H1 (cell line): Measurements from ENCODE around the gene SLITRK5. TPM values are rescaled to one million over a fixed set of nuclear protein-coding genes. Genes with fewer than 3 reads are reported as not detected.

ENCODE experiments used
- CTCF ChIA-PET: fragments of 300-600 bp; sonication (Branson Sonifier 250); formaldehyde crosslinking; loops from one replicate; lab custom pipeline; 2021; ENCODE audit not compliant: partially characterized antibody; lab: Charles Lee
- POLR2A ChIA-PET: fragments of 300-600 bp; sonication (Branson Sonifier 250); formaldehyde crosslinking; loops from one replicate; lab custom pipeline; 2021; ENCODE audit warnings: inconsistent platforms; ENCODE audit not compliant: partially characterized antibody; lab: Charles Lee
- DNase-seq, 2 experiments: peaks; one replicate each; pipeline versions ENCODE4 v3.0.0 to v3.0.0-alpha.2; 2010 to 2022; ENCODE audit warnings: low spot score in 2 of 2, low read depth in 1 of 2, mixed read lengths in 1 of 2
- FAIRE-seq: peaks from 2 replicates; lab custom pipeline; 2011; peaks lifted over from hg19 to GRCh38; lab: Jason Lieb, UNC
- H2AFZ ChIP-seq: 2 replicates; pipeline ENCODE4 v1.8.1; 2012; ENCODE audit warnings: low read length, inconsistent platforms
- H2AK5ac ChIP-seq: 2 replicates; pipeline ENCODE4 v1.6.1; 2013; ENCODE audit warnings: low read depth, low read length
- H2BK120ac ChIP-seq: replicated peaks from 2 replicates; pipeline ENCODE3; 2013; ENCODE audit warnings: low read depth, low read length, inconsistent platforms
- H2BK12ac ChIP-seq: 2 replicates; pipeline ENCODE4 v1.6.1; 2013; ENCODE audit warnings: low read depth, low read length
- H2BK15ac ChIP-seq: 2 replicates; pipeline ENCODE4 v1.6.1; 2013; ENCODE audit warnings: low read length
- H2BK20ac ChIP-seq: 2 replicates; pipeline ENCODE4 v1.6.1; 2013; ENCODE audit warnings: low read length
- H2BK5ac ChIP-seq: 2 replicates; pipeline ENCODE4 v1.6.1; 2013; ENCODE audit warnings: low read depth, low read length
- H3K14ac ChIP-seq: 2 replicates; pipeline ENCODE4 v1.6.1; 2013; ENCODE audit warnings: inconsistent platforms; ENCODE audit not compliant: insufficient read length
- H3K18ac ChIP-seq: 2 replicates; pipeline ENCODE4 v1.6.1; 2013; ENCODE audit warnings: low read length; ENCODE audit errors: extremely low read depth
- H3K23ac ChIP-seq: 2 replicates; pipeline ENCODE4 v1.6.1; 2013; ENCODE audit warnings: inconsistent platforms; ENCODE audit not compliant: insufficient read length
- H3K23me2 ChIP-seq: 2 replicates; pipeline ENCODE4 v1.6.1; 2013; ENCODE audit warnings: low read depth, low read length
- H3K27ac ChIP-seq: 2 replicates; pipeline ENCODE4 v1.6.1; 2011; ENCODE audit warnings: low read depth, low read length, inconsistent platforms
- H3K27me3 ChIP-seq, 4 experiments: replicated peaks in 1 of 4; 1 replicate in 1 of 4; 2 replicates in 3 of 4; pipeline versions ENCODE4 v1.6.1 to v1.8.1; 2011 to 2013; ENCODE audit warnings: low read length in 3 of 4, mild to moderate bottlenecking in 3 of 4, inconsistent platforms in 2 of 4, mixed read lengths in 2 of 4, moderate library complexity in 1 of 4; ENCODE audit not compliant: control insufficient read depth in 3 of 4, insufficient read depth in 3 of 4; ENCODE audit errors: extremely low read depth in 1 of 4
- H3K36me3 ChIP-seq, 4 experiments: 2 replicates each; pipeline versions ENCODE4 v1.6.1 to v1.8.1; 2011 to 2013; ENCODE audit warnings: mild to moderate bottlenecking in 4 of 4, low read length in 3 of 4, moderate library complexity in 2 of 4, control low read depth in 1 of 4, inconsistent platforms in 1 of 4; ENCODE audit not compliant: insufficient read depth in 4 of 4, control insufficient read depth in 2 of 4
- H3K4ac ChIP-seq: replicated peaks from 2 replicates; pipeline ENCODE3; 2013; ENCODE audit warnings: low read length, low read depth, mixed read lengths, inconsistent platforms; ENCODE audit not compliant: insufficient read length
- H3K4me1 ChIP-seq, 4 experiments: replicated peaks in 1 of 4; 1 replicate in 1 of 4; 2 replicates in 3 of 4; pipeline versions ENCODE4 v1.6.1 to v1.8.1; 2011 to 2013; ENCODE audit warnings: low read length in 3 of 4, inconsistent platforms in 2 of 4, mixed read lengths in 1 of 4; ENCODE audit not compliant: insufficient read depth in 4 of 4, control insufficient read depth in 3 of 4
- H3K4me2 ChIP-seq, 2 experiments: 2 replicates each; pipeline versions ENCODE4 v1.6.1 to v1.8.1; 2011 to 2013; ENCODE audit warnings: low read depth in 2 of 2, low read length in 2 of 2, control low read depth in 1 of 2, inconsistent platforms in 1 of 2, mild to moderate bottlenecking in 1 of 2; ENCODE audit not compliant: insufficient read depth in 1 of 2
- H3K4me3 ChIP-seq, 4 experiments: fragments of 200-600, 300-600 bp in 1 of 4; sonication (generic), shearing (Covaris generic), sonication (Bioruptor Twin) in 1 of 4; 2 replicates each; pipeline versions ENCODE4 v1.5.1 to v1.8.1; 2011 to 2016; ENCODE audit warnings: low read length in 4 of 4, low read depth in 3 of 4, control low read depth in 2 of 4, inconsistent platforms in 2 of 4, mild to moderate bottlenecking in 2 of 4, mixed read lengths in 1 of 4, moderate library complexity in 1 of 4; ENCODE audit not compliant: insufficient read depth in 2 of 4; ENCODE audit errors: extremely low read depth in 1 of 4
- H3K56ac ChIP-seq: replicated peaks from 2 replicates; pipeline ENCODE3; 2013; ENCODE audit warnings: low read depth, mild to moderate bottlenecking, mixed read lengths, low read length, inconsistent platforms; ENCODE audit not compliant: insufficient read length
- H3K79me1 ChIP-seq: 2 replicates; pipeline ENCODE4 v1.6.1; 2013; ENCODE audit warnings: low read depth, low read length, control low read depth
- H3K79me2 ChIP-seq, 2 experiments: 2 replicates each; pipeline versions ENCODE4 v1.6.1 to v1.8.1; 2012 to 2013; ENCODE audit warnings: low read length in 2 of 2, mild to moderate bottlenecking in 2 of 2, inconsistent platforms in 1 of 2; ENCODE audit not compliant: insufficient read depth in 2 of 2, control insufficient read depth in 1 of 2
- H3K9ac ChIP-seq, 4 experiments: replicated peaks in 1 of 4; 1 replicate in 1 of 4; 2 replicates in 3 of 4; pipeline versions ENCODE4 v1.6.1 to v1.8.1; 2011 to 2013; ENCODE audit warnings: low read depth in 3 of 4, low read length in 3 of 4, control low read depth in 2 of 4, mild to moderate bottlenecking in 2 of 4, moderate library complexity in 2 of 4, inconsistent platforms in 1 of 4; ENCODE audit errors: extremely low read depth in 1 of 4
- H3K9me3 ChIP-seq, 2 experiments: 2 replicates each; pipeline versions ENCODE4 v1.6.1 to v1.8.1; 2012 to 2013; ENCODE audit warnings: mild to moderate bottlenecking in 2 of 2, moderate library complexity in 2 of 2, control low read depth in 1 of 2, inconsistent platforms in 1 of 2, low read depth in 1 of 2, low read length in 1 of 2, mixed read lengths in 1 of 2; ENCODE audit not compliant: insufficient read depth in 2 of 2
- H4K20me1 ChIP-seq, 2 experiments: replicated peaks in 1 of 2; 2 replicates each; pipeline versions ENCODE3 to v1.8.1; 2011 to 2013; ENCODE audit warnings: inconsistent platforms in 2 of 2, low read length in 2 of 2, mild to moderate bottlenecking in 1 of 2; ENCODE audit not compliant: insufficient read depth in 2 of 2, control insufficient read depth in 1 of 2
- H4K5ac ChIP-seq: 2 replicates; pipeline ENCODE4 v1.6.1; 2013; ENCODE audit warnings: low read length, low read depth, mixed read lengths, inconsistent platforms; ENCODE audit not compliant: insufficient read length
- H4K8ac ChIP-seq: 2 replicates; pipeline ENCODE4 v1.8.0; 2013; ENCODE audit warnings: mild to moderate bottlenecking, moderate library complexity, low read length, inconsistent platforms; ENCODE audit not compliant: insufficient read depth; ENCODE audit errors: extremely low read depth
- H4K91ac ChIP-seq: replicated peaks from 2 replicates; pipeline ENCODE3; 2013; ENCODE audit warnings: low read length, mixed read lengths, inconsistent platforms; ENCODE audit not compliant: insufficient read length
- CBX5 ChIP-seq: fragments of 300-800, 300-1000 bp; sonication (generic); IDR thresholded peaks from 2 replicates; pipeline ENCODE4 v1.7.1; 2016; ENCODE audit warnings: antibody characterized with exemption, low read length, low read depth
- CEBPB ChIP-seq: IDR thresholded peaks from 2 replicates; pipeline ENCODE4 v1.6.1; 2012; ENCODE audit warnings: low read depth, low read length
- CHD2 ChIP-seq: IDR thresholded peaks from 2 replicates; pipeline ENCODE4 v1.6.1; 2012; ENCODE audit warnings: low read length, improper control_type of control experiment
- FOSL1 ChIP-seq: IDR thresholded peaks from 2 replicates; pipeline ENCODE4 v1.6.1; 2011; ENCODE audit warnings: mild to moderate bottlenecking, low read depth, low read length, moderate library complexity; ENCODE audit not compliant: insufficient read depth
- KDM1A ChIP-seq: fragments of 200-600, 300-600 bp; sonication (generic); IDR thresholded peaks from 2 replicates; pipeline ENCODE4 v1.7.1; 2016; ENCODE audit warnings: mild to moderate bottlenecking, low read length, borderline replicate concordance
- NRF1 ChIP-seq: IDR thresholded peaks from 2 replicates; pipeline ENCODE4 v1.6.1; 2011; ENCODE audit warnings: mild to moderate bottlenecking, low read depth, low read length, improper control_type of control experiment
- SP1 ChIP-seq: IDR thresholded peaks from 2 replicates; pipeline ENCODE4 v1.6.1; 2011; ENCODE audit warnings: low read depth, low read length
- TAF1 ChIP-seq: IDR thresholded peaks from 2 replicates; pipeline ENCODE4 v1.6.1; 2011; ENCODE audit warnings: mild to moderate bottlenecking, low read depth, low read length
- TAF7 ChIP-seq: optimal IDR thresholded peaks from 2 replicates; pipeline ENCODE3; 2011; ENCODE audit warnings: low read depth, mild to moderate bottlenecking, inconsistent platforms, low read length, moderate library complexity, borderline replicate concordance
- WGBS, 2 experiments: shearing (Covaris generic) in 1 of 2; methylation state at CpG; one replicate each; pipeline versions ENCODE4 v1.1.6 to v1.1.7; 2013 to 2015; ENCODE audit warnings: low lambda C conversion rate in 2 of 2, mixed read lengths in 2 of 2, inconsistent platforms in 1 of 2, low coverage in 1 of 2, missing lambda C conversion rate in 1 of 2; ENCODE audit not compliant: insufficient replicate concordance in 2 of 2, insufficient coverage in 1 of 2, insufficient read length in 1 of 2; ENCODE audit errors: extremely low coverage in 1 of 2, missing lambda C conversion rate in 1 of 2; 5-methylcytosine and 5-hydroxymethylcytosine counted together
- polyA plus RNA-seq, 7 experiments: library from polyadenylated mRNA; depleted of rRNA in 3 of 7; stranded (reverse) in 5 of 7; unstranded in 2 of 7; fragments of >200 nt in 5 of 7; fragments of 200-250 nt in 2 of 7; gene quantifications; 1 replicate in 5 of 7; 2 replicates in 1 of 7; 4 replicates in 1 of 7; pipeline versions ENCODE4 v1.2.1 to v1.2.3, GENCODE V29; 2011 to 2013; ENCODE audit warnings: missing spikeins in 2 of 7, mixed read lengths in 2 of 7
- total RNA-seq: library from RNA; stranded (reverse); fragmentation: NEBNext Ultra II Directional; extraction: Animal tissue kit (Norgen Biotek cat#: 25700); gene quantifications from 2 replicates; pipeline ENCODE4 v1.2.1, GENCODE V29; 2021

Gene SLITRK5
- total and polyA plus RNA-seq, 2 of the 8 experiments (the other 6 are each of a cell fraction or from before 2014, with no cell fraction given) = 0.27 to 1.1 TPM

GRCh38 chr13:87684850-87685742 is 13.9 kb downstream of the SLITRK5 start:
- Histone ChIP-seq H3K9ac (no peak overlapping the region), H3K36me3 (no peaks in the 10 kb centered on the region), H2BK120ac (no peak overlapping the region), H3K27ac (no peak overlapping the region), H3K18ac (no peak overlapping the region), H2BK20ac (no peak overlapping the region), H3K9me3 (no peaks in the 10 kb centered on the region), H4K5ac (no peak overlapping the region), H4K20me1 (no peaks in the 10 kb centered on the region), H3K4ac (no peak overlapping the region), H3K27me3 (no peaks in the 10 kb centered on the region), H2BK12ac (no peak overlapping the region), H4K8ac (no peak overlapping the region), H2AK5ac (no peak overlapping the region), H3K14ac (no peak overlapping the region), H3K4me3 (no peak overlapping the region), H3K23me2 (no peaks in the 10 kb centered on the region), H3K4me2 (no peak overlapping the region), H3K4me1 (no peaks in the 10 kb centered on the region), H4K91ac (no peak overlapping the region), H3K79me1 (no peaks in the 10 kb centered on the region), H2BK15ac (no peak overlapping the region), H2BK5ac (no peak overlapping the region), H3K79me2 (no peaks in the 10 kb centered on the region), H3K56ac (no peak overlapping the region), H2AFZ (no peak overlapping the region), H3K23ac (no peak overlapping the region)
- DNase-seq (no peak), FAIRE-seq (no peak)
- ChIA-PET POLR2A (no interaction called here), CTCF (interaction anchor here (1.3 kb wide), 1 partner anchor 11 kb away, joined by 3 read pairs; no protein-coding TSS in a partner anchor)
- 95% methylated on average over 2 of the region's 2 CpGs; no CpG with 5 or more reads in 1 of the 2 experiments for WGBS, 2 experiments
- no peak for TF ChIP-seq FOSL1
- TF ChIP-seq TAF1 = no peak
- TF ChIP-seq CHD2 = no peak
- TF ChIP-seq CEBPB = no peak
- TF ChIP-seq KDM1A = no peak
- no peak for TF ChIP-seq TAF7
- no peak for TF ChIP-seq NRF1
- TF ChIP-seq SP1 = no peak
- TF ChIP-seq CBX5 = no peak
